Suprapubic skin (tissue), 4 donors: ENCODE measurements around the gene PAEP. TPM values are rescaled to one million over a fixed set of nuclear protein-coding genes. Genes with fewer than 3 reads are reported as not detected.
"Not testable (repeated sequence)": the region's sequence is repeated elsewhere in the genome, so short reads cannot be mapped to it uniquely, and the experiment has no call there.

Source experiments
- DNase-seq, 2 donors: peaks; one replicate each; pipeline ENCODE4 v3.0.0-alpha.2; 2019; ENCODE audit warnings: low spot score in 2 of 2
- H3K27ac ChIP-seq: fragments of 200-600 bp; sonication (generic); one replicate; pipeline ENCODE4 v1.5.1; 2019
- H3K27me3 ChIP-seq: fragments of 200-600 bp; sonication (generic); one replicate; pipeline ENCODE4 v1.5.1; 2019
- H3K36me3 ChIP-seq: fragments of 200-600 bp; sonication (generic); one replicate; pipeline ENCODE4 v1.5.1; 2019
- H3K4me1 ChIP-seq: fragments of 200-600 bp; sonication (generic); one replicate; pipeline ENCODE4 v1.5.1; 2019
- H3K4me3 ChIP-seq: fragments of 200-600 bp; sonication (generic); one replicate; pipeline ENCODE4 v1.5.1; 2019; ENCODE audit warnings: mild to moderate bottlenecking
- H3K9me3 ChIP-seq: fragments of 200-600 bp; sonication (generic); one replicate; pipeline ENCODE4 v1.5.1; 2019
- CTCF ChIP-seq, 2 donors: fragments of 200-600 bp in 1 of 2; fragments of 450-650 bp in 1 of 2; sonication (generic) in 1 of 2; IDR thresholded peaks; one replicate each; pipeline ENCODE4 v1.5.1; 2016 to 2019; ENCODE audit warnings: antibody characterized with exemption in 2 of 2, mild to moderate bottlenecking in 1 of 2, moderate library complexity in 1 of 2
- EP300 ChIP-seq: sonication (generic); formaldehyde crosslinking; IDR thresholded peaks from one replicate; pipeline ENCODE4 v1.6.1; 2017; ENCODE audit warnings: antibody characterized with exemption
- POLR2A ChIP-seq, 2 donors: fragments of 450-650 bp; IDR thresholded peaks; one replicate each; pipeline ENCODE4 v1.6.1; 2017; ENCODE audit warnings: antibody characterized with exemption in 2 of 2, mild to moderate bottlenecking in 2 of 2, moderate library complexity in 2 of 2
- POLR2AphosphoS5 ChIP-seq, 3 donors: sonication (generic); formaldehyde crosslinking; IDR thresholded peaks; one replicate each; pipeline ENCODE4 v1.6.1; 2017; ENCODE audit warnings: antibody characterized with exemption in 3 of 3
- WGBS: methylation state at CpG from one replicate; pipeline ENCODE4 v1.1.5; 2018; 5-methylcytosine and 5-hydroxymethylcytosine counted together
- total RNA-seq, 4 donors: library from RNA; depleted of rRNA; stranded (reverse); fragments of >200 nt; gene quantifications; one replicate each; pipeline ENCODE4 v1.1.0, GENCODE V29; 2016

PAEP gene
- total RNA-seq, 4 donors from 2014 or later, result 5.6 TPM; not detected in 3

GRCh38 chr9:135533674-135534073, 27.9 kb upstream of the PAEP start:
- Histone ChIP-seq H3K36me3 (no peaks in the 10 kb centered on the region), H3K9me3 (no peaks in the 10 kb centered on the region), H3K27ac (no peak overlapping the region), H3K4me3 (no peak overlapping the region), H3K4me1 (no peaks in the 10 kb centered on the region), H3K27me3 (peaks cover 36% of the 10 kb centered on the region)
- WGBS, result 86% methylated on average over 11 of the region's 12 CpGs
- no peak for TF ChIP-seq CTCF (IDR thresholded peaks at IDR 0.05)
- no peak for TF ChIP-seq POLR2AphosphoS5 (IDR thresholded peaks at IDR 0.05)
- no peak for TF ChIP-seq POLR2A (IDR thresholded peaks at IDR 0.05)
- TF ChIP-seq EP300, result no peak
- peak in 1 of 2 donors; percentile 57 for DNase-seq

- not testable (repeated sequence) for H3K36me3 ChIP-seq, H3K4me1 ChIP-seq, H3K4me3 ChIP-seq, H3K9me3 ChIP-seq, H3K27ac ChIP-seq
- DNase-seq, result peak in 1 of 2 donors; percentile 43
- peaks cover 36% of the 10 kb centered on the region for H3K27me3 ChIP-seq
- WGBS, result 25% methylated on average over 10 of the region's 10 CpGs
Measured at GRCh38 chr9:135534192-135534711, 27.3 kb upstream of the PAEP start.

GRCh38 chr9:135534826-135535225, 26.7 kb upstream of the PAEP start:
- not testable (repeated sequence) for H3K27ac ChIP-seq, H3K9me3 ChIP-seq, H3K36me3 ChIP-seq, H3K4me1 ChIP-seq, H3K4me3 ChIP-seq
- DNase-seq, result peak in 1 of 2 donors; percentile 72
- WGBS, result 100% methylated on average over 4 of the region's 4 CpGs
- peaks cover 36% of the 10 kb centered on the region for H3K27me3 ChIP-seq

GRCh38 chr9:135535631-135536030, 25.9 kb upstream of the PAEP start:
- not testable (repeated sequence) for H3K9me3 ChIP-seq, H3K36me3 ChIP-seq, H3K4me3 ChIP-seq, H3K27ac ChIP-seq, H3K4me1 ChIP-seq
- peak in 1 of 2 donors; percentile 38 for DNase-seq
- 69% methylated on average over 4 of the region's 13 CpGs for WGBS
- peaks cover 39% of the 10 kb centered on the region for H3K27me3 ChIP-seq

- peak in 1 of 2 donors; percentile 72 for DNase-seq
- 76% methylated on average over 8 of the region's 8 CpGs for WGBS
- TF ChIP-seq POLR2AphosphoS5 (IDR thresholded peaks at IDR 0.05), result no peak
- TF ChIP-seq CTCF (IDR thresholded peaks at IDR 0.05), result no peak
- no peaks in the 10 kb centered on the region for H3K9me3 ChIP-seq
- no peak overlapping the region for H3K27ac ChIP-seq
- H3K27me3 ChIP-seq, result peaks cover 34% of the 10 kb centered on the region
- H3K4me1 ChIP-seq, result no peaks in the 10 kb centered on the region
- no peaks in the 10 kb centered on the region for H3K36me3 ChIP-seq
- no peak overlapping the region for H3K4me3 ChIP-seq
Measured at GRCh38 chr9:135536216-135536615, 25.3 kb upstream of the PAEP start.

GRCh38 chr9:135543262-135543894, 18.2 kb upstream of the PAEP start:
- 36% methylated on average over 8 of the region's 8 CpGs for WGBS
- DNase-seq, H3K4me1 ChIP-seq, H3K36me3 ChIP-seq, H3K9me3 ChIP-seq, H3K27ac ChIP-seq, H3K4me3 ChIP-seq: not testable (repeated sequence)
- peaks cover 17% of the 10 kb centered on the region for H3K27me3 ChIP-seq

GRCh38 chr9:135544981-135545635, 16.4 kb upstream of the PAEP start:
- Histone ChIP-seq H3K36me3 (no peaks in the 10 kb centered on the region), H3K27me3 (peaks cover 17% of the 10 kb centered on the region), H3K4me3 (no peak overlapping the region), H3K4me1 (no peaks in the 10 kb centered on the region), H3K27ac (no peak overlapping the region), H3K9me3 (no peaks in the 10 kb centered on the region)
- no peak for TF ChIP-seq POLR2AphosphoS5 (IDR thresholded peaks at IDR 0.05)
- TF ChIP-seq CTCF (IDR thresholded peaks at IDR 0.05), result no peak
- TF ChIP-seq EP300, result no peak
- no peak for TF ChIP-seq POLR2A (IDR thresholded peaks at IDR 0.05)
- DNase-seq, result peak; percentile 26 to 48
- WGBS, result 81% methylated on average over 17 of the region's 18 CpGs

- H3K4me3 ChIP-seq, H3K27ac ChIP-seq, H3K4me1 ChIP-seq, H3K36me3 ChIP-seq, H3K9me3 ChIP-seq: not testable (repeated sequence)
- 76% methylated on average over 4 of the region's 19 CpGs for WGBS
- DNase-seq, result peak; percentile 22 to 47
- peaks cover 13% of the 10 kb centered on the region for H3K27me3 ChIP-seq
Measured at GRCh38 chr9:135545646-135546176, 15.8 kb upstream of the PAEP start, which contains the start of gene OBP2A. Gene OBP2A (plus strand): TSS chr9:135546126. CDS start chr9:135546181, 55 bp downstream.

- DNase-seq, result peak; percentile 49 to 60
- H3K9me3 ChIP-seq, H3K4me3 ChIP-seq, H3K4me1 ChIP-seq, H3K27ac ChIP-seq, H3K36me3 ChIP-seq: not testable (repeated sequence)
- H3K27me3 ChIP-seq, result peaks cover 22% of the 10 kb centered on the region
- WGBS, result 100% methylated on average over 2 of the region's 21 CpGs
Measured at GRCh38 chr9:135546792-135547617, 14.6 kb upstream of the PAEP start.
